GM21723 (cell line): ENCODE measurements around the gene PTPRF.

ENCODE experiments used
- ATAC-seq: cut with Tn5 transposase; IDR thresholded peaks from one replicate; pipeline ENCODE4 v1.9.1; 2021; ENCODE audit warnings: mild to moderate bottlenecking, moderate library complexity; ENCODE audit not compliant: unreplicated experiment

The PTPRF gene

DNA sequence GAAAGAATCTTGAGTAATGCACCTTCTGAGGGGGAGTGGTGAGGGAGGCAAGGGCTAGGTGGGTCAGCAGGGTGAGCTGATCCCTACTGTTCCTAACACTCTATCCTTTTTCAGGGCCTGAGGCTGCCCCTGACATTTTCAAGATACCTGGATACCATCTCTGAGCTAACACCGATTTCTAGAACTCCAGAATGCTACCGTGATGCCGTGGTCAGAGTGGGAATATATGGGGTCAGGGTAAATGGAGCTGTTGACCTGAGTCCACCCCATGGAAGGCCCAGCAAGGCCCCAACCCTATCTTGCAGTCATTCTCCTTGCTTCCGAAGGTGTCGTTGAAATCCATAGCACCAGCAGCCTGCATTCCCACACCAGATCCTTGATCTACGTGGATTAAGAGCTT lies 18.0 kb upstream of the PTPRF start:
- ATAC-seq: no peak

DNA sequence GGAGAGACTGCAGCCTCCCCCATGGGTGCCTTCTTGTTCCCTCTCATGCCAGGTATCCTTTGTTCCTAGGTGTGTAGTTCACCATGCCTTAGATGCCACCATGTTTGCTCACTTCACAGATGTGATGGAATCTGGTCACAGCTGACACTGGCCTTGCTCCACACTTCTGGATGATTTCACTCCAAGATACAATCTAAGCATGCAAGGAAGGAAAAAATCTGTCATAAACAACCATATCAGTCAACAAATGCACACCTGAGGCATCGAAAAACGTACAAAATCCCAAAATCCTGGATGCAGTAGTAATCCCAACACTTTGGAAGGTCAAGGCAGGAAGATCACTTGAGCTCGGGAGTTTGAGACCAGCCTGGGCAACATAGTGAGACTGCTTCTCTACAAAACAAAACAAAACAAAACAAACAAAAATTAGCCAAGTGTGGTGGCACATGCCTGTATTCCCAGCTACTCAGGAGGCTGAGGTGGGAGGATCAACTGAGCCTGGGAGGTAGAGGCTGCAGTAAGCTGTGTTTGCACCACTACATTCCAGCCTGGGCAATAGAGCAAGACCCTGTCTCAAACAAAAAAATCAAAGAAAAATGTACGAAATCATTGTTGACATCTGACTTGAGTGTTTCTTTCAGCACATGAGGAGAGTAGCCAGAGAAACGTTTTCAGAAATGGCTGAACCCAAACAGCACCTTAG lies 17.1 kb upstream of the PTPRF start:
- no peak for ATAC-seq

DNA sequence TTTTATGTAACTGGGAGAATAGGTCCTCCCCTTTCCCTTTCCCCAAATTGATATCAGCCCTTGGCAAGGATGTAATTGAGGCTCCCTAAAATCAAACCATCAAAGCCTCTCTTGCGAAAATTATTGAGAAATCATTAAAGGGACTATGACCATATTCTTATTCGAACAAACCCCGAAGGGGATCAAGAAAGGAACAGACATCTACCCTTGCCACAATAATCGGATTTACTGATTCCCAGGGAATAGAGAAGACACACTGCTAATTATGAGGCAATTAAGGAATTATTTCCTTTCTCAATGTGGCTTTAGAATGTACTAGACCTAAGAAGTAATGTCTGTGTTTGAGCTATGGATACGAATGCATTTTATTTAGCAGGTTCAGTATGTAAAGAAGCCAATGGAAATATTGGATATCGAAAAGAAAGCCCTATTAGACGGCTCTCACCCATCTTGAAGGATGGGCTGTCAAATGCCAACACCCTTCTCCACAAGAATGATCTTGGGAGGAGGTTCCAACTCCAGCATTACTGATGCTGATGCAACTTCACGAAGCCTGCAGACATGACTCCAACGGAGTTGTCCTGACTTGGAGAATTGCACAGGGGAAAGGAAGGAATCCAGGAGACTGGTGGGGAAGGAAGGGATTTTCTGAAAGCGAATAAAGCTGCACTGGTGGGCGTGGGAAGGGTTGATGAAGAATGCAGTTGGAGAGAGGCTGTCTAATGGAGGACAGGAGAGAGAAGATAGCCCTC lies 11.6 kb upstream of the PTPRF start:
- ATAC-seq: no peak

DNA sequence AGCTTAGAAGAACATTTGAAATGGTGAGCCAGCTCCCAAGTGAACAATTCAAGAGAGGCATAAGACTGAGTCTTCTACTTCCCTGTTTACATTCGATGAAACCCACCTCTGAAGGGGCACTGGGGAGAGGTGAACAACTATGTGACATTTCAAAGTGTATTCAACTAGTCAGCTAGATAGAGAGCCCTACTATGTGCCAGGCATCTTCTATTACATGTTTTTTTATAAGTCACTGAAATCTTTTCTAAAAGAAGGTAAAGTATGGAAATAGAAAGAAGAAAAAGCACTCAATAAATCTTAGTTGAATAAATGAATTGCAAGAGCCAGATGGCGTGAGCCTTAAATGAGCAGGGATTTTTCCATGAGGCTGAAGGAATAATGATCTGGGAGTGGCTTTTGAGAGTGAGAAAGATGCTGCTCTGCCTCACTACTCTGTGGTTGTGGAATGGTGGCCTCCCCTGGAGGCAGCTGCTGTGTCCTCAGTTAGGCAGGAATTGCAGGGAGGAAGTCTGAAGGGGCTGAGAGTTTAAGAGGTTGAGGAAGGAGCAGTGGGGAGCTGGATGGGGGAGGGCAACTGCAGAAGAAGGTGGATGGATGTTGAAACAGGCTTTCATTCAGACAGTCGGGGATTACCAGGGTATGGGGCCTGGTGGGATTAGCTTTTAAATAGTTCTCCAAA lies 10.4 kb upstream of the PTPRF start:
- no peak for ATAC-seq

DNA sequence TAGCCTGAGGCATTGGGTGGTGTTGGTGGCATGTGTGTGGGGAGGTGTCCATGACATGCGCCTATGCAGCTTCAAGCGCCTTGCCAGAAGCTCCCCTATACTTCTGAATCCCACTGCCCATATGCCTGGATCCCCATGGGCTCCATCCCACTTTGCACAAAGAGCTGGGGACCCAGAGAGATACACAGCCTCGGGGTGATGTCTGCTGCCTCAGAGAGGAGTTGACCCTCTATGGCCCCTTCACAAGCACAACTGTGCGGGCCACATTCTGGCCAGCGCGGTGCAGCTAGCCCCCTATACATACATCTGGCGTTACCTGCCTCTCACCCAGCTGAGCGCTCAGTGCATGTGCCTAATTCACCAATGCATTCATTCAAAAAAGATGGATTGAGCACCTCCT lies 9.6 kb upstream of the PTPRF start:
- ATAC-seq: no peak

DNA sequence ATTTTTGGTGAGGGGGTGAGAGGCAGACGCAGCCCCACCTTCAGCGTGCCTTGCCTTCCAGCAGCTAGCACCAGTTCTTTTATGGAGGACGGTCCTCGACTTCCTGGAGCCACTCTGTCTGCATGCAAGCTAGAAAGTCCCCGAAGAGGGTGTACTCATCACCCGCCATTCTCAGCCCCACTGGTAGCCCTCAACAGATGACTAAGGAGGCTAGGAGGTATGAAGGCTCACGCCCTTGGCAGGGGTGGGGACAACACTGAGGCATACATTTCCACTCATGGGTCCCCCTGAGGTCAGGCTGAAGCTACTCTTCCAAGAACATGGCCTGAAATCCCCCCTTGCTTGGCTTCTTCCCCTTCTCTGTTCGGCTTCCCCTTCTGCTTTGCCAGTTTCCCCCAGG lies 8.9 kb upstream of the PTPRF start:
- ATAC-seq: no peak

DNA sequence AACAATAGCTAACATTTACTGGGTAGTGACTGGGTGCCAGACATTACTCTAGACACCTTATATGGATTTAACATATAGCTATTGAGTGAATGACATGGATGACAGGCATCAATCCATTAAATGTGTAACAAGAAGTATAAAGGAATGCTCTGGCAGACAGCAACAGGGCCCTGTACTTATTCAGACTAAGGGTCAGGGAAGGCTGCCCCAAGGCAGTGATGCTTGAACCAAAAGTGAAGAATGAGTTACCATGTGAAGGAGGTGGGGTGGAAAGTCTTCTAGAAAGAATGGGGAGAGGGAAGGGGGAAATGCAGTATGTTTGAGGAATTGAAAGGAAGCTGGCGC lies 8.3 kb upstream of the PTPRF start:
- no peak for ATAC-seq

DNA sequence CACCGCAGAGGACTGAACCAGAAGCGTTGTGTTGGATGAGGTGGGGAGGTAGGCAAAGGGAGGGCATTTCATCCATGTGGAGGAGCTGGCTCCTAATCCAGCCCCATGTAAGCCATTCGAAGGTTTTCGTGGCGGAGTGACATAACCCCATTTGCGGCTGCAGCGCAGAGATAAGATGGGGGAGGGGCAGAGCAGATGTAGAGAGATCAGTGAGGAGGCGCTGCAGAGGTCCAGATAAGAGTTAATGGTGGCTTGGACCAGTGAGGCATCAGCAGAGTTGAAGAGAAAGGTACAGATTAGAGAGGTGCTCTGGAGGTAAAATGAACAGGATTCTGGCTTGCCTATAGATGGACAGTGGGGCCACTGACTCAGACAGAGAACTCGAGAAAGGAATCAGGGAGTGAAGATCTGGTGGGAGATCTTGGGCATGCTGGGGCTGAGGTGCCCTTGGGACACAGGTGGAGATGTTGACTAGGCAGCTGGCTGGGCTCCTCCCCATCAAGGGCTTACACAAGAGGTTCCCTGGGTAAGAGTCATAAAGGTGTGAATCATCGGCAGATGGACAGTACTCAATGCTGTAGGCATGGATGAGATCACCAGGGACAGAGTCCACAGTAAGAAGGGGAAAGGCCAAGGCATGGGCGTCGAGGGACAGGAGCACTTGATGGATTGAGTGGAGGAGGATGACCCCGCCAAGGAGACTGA lies 7.8 kb upstream of the PTPRF start:
- no peak for ATAC-seq

DNA sequence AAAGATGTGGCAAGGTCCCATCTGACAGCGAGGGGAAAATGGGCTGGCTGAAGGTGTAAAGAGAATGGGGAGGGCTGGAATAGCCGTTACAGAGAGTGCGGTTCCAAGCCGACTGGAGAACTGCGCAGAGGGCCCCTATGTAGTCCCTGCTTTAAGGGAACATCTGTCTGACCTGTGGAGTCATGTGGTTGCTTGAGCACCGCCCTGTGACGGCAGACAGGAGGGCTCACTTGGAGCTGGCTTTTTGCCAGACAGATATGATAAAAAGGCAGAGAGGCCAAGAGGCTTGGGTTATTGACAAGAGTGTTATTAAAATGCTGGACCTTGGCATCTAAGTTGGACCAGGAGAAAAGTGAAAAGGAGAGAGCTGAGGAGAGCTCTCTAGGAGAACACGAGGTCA lies 5.9 kb upstream of the PTPRF start:
- ATAC-seq: no peak

DNA sequence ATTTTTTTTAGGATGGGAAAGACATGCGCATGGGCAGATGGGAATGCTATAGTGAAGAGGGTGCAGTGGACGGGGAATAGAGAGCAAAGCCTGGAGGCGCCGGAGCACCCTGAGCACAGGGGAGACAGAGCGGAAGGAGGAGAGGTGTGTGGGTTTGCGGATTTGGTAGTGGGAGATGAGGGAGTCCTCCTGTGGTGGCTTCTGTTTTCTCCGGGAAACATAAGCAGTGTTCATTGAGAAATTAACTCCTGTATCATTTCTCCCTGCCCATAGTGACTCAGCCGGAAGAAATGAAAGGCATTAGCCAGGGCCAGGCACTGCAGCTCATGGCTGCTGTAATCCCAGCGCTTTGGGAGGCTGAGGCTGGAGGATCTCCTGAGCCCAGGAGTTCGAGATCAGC lies 4.7 kb upstream of the PTPRF start:
- no peak for ATAC-seq

DNA sequence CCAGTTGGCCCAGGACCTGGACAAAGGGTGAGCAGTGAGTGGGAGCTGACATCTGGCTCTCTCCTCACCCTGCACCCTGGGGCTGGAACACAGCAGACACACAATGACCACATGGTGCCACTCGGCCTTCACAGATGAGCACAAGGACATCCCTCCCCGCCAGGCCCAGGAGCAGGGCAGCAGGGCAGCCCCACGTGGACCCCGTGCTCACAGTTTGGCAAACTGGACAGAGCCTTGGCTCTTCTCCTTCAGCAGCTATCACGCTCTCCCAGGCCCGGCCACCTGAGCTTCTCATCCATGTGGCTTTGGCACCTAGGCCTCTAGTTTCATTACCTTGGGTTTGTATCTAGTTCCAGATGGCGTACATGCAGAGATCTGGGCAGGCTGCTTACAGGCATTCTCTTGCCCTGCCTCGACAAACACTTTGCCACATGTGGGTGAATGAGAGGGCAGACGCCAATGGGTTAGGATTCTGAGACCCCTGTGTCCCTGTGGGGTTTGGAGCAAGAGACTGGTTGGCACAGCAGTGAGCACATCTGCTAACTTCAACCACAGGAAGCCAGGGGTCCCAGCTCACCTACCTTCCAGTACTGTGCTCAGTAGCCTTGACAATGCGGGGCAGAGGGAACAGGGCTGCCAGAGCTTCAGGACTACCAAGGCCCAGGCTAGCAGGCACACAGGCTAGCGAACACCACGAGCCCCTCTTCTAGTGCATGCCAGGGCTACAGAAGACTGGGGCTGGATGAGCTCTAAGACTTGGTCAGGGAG lies 3.4 kb upstream of the PTPRF start:
- no peak for ATAC-seq

DNA sequence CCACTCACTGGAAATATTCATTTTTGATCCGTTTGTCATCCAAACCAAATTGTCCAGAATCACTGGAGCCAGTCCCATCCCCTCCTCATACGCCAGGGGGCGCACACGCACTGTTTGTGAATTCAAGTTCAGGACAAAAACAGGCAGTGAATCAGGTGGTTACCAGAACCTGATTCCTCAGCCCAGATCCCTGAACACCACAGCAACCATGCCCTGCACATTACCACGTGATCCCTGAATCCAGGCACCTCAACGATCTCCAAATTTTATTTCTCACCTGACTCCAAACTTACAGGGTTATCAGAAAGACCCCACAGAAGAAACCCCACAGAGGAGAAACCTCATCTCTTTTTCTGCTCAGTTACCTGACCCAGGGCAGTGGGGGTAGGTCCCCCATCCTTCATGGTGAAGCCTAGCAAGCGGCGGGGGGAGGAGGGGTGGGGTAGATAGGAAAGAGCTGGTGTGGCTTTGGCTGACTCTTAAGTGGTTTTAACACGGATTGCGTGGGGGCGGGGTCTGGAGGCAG lies 1.4 kb upstream of the PTPRF start:
- peak; percentile 56 for ATAC-seq

DNA sequence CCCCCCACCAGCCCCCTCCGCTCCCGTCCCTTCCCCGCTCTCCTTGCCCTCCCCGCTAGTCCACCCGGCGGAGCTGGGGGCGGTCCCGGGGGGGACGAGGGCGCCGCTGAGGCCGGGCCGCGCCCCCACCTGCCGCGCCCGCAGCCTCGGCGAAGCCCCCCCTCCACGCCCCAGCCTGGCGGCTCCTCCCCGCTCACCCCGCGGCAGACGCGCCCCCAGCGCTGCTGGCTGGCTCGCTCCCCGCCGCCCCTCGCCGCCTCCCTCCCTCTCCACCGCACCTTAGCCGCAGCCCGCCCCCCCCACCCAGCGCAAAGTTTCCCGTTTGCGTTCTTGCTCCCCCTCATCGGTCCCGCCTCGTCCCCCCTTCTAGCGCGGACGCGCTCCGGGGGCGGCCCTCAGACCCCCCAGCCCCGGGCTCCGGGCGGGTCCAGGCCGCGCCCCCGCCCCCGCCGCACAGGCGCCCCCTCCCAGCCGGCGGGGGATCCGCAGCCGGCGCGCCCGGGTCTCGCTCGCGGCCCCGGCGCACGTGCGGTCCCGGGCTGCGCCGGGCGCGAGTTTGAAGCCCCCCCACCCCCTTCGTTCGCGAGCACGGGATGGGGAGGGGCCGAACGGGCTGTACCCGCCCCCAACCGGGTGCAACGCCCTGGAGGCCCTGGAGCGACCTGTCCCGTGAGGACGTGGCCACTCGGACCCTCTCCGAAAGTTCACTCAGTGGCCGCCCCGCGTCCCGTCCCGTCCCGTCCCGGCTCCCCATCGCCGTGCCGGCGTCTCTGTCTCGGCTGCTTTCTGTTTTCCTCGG lies 623 bp downstream of the PTPRF start:
- no peak for ATAC-seq

DNA sequence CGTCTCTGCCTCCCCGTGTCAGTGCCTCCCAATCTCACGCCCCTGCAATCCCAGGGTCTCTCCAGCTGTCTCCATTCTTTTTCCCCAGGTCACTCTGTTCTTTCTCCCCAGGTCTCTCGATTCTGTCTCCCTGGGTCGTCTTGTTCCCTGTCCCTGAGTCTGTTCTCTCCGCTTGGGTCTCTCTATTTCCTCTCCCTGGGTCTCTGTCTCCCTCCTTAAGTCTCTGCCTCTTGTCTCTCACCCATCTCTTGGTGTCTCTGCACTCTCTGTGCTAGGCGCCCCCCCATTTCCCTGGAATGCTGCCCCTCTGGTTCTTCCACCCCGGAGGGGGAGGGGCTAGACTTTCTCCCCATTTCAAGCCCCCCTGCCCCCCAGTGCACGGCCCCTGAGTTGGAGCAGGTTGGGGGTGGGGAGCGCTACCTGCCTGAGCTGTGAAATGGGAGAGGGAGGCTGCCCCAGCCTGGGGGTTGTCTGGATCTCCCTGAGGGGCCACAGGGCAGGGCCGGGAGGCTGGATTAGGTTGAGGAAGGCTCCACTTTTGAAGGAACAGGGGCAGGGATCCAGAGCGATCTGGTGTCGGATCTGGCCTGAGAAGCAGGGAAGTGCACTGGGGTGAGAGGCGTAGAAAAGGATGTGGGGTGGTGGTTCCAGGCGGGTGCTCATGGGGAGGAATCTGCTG lies 1.4 kb downstream of the PTPRF start:
- ATAC-seq: no peak

DNA sequence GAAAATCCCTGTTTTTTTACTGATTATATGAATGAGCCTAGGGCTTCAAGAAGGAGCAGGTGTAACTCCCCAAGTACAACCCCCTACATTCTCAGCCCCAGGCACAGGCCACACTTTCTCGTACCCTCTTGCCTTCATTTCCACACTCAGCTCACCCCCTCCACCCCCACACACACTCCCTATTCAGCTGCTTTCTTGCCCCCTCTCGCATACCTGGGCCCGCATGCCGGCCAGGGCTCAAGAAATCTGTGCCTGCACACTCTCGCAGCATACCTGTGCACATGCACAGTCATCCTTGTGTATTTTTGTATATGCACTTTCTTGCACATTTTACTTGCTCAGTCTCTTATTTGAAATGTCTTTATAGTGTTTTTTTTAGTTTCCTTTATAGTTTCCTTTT lies 2.0 kb downstream of the PTPRF start:
- no peak for ATAC-seq

DNA sequence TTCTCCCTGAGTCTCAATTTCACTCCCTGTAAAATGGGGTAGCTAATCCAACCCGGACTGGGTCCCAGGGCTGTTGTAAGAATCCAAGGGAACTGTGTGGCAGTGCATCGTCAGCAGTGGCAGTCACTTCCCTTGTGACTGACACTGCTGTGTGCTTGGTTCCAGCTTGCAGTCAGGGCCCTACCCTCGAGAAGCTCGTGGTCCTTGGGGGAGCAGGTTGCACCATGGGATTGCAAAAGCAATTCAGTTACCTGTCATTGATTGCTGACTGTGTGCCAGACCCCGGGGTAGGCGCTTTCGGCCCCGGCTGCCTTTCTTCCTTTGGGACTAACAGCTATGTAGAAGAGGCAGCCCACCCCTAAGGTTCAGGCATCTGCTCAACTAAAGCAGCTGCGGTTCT lies 2.9 kb downstream of the PTPRF start:
- no peak for ATAC-seq

DNA sequence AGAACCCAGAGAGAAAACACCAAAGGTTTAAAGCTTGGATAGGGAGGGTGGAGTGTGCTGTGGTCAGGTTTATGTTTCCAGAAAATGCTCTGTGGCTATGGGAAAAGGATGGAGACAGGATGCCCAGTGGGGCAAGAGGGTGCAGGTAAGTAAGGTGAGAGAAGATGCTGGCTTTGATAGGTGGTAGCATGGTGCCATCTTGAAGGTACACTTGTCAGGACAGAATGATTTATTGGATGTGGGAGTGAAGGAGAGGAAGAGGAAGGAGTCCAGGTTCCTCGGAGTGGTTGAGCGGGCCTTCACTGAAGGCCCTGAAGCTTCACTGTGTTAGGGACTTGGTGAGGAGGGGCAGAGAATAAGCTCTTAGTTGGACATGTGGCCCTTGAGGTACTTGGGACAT lies 3.6 kb downstream of the PTPRF start:
- no peak for ATAC-seq

DNA sequence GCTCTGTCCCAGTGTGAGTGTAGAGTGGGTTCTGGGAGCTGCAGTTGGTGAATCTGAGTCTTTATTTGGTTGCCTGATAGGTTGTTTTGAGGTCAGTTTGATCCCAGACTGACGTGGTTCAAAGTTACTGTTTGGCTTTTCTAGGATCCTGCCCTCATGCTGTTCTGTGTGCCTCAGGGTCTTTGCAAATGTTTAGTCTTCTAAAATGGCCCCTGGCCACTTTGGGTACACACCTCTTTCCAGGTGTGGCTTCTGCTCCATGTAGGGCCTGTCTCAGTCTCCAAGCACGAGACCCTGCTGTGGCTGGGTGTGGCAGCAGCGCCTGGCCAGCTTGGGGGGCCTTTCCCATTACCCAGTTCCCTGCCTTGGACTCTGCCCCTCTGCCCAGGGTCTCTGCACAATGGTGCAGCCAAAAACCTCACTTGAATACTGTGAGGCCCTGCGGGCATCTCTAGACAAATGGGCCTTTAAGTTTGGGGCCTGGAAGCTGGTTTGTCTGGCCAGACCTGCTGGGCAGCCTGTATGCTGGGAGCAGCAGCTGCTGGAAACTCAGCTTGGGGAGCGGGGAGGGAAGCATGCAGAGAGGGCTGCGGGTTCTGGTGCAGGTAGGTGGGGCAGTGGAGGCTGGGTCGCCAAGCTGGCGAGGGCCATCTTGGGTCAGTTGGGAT lies 5.6 kb downstream of the PTPRF start:
- no peak for ATAC-seq

DNA sequence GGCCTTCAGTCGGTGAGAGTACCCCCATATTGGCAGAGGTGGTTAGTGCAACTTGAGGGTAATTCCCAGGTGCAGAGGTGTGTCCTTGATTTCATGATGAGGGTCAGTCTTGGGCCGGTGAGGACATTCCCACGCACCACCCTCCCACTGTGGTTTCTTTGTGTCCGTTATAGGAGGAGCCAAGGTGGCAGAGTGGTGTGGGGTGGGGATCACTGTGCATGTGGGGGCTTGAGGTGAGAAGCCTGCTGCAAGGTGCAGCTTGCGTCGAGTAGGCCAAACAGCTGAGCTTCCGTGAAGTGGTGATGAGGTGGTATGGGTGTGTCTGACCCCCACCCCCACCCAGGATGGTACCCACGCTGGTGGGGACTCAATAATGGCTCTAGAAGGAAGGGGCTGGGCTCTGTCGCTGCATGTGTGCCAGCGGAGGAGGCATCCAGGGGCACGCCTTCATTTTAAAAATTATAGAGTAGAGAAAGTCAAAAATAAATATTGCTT lies 6.2 kb downstream of the PTPRF start:
- no peak for ATAC-seq
